ENCODE measurements around the gene D2HGDH. TPM values are rescaled to one million over a fixed set of nuclear protein-coding genes. Genes with fewer than 3 reads are reported as not detected.
A peak's percentile ranks its signal among the peaks of the same experiment; 100 is the strongest.

Gene D2HGDH
- total and polyA plus RNA-seq, 2 of the 8 experiments (the other 6 are each of a cell fraction or from before 2014, with no cell fraction given) = 3.4 to 8.1 TPM

GRCh38 chr2:241728627-241729026 lies 5.8 kb upstream of the D2HGDH start:
- Histone ChIP-seq H2AK5ac (ENCODE audit: low read depth, low read length) (no peak overlapping the region), H2BK120ac (replicated peaks; ENCODE audit: low read depth, low read length) (no peak overlapping the region), H3K4ac (replicated peaks; ENCODE audit: insufficient read length, low read depth, low read length) (no peak overlapping the region), H3K18ac (ENCODE audit: extremely low read depth, low read length) (no peak overlapping the region), H3K36me3 (ENCODE audit: control insufficient read depth in 2 of 4, insufficient read depth in 4 of 4, low read length in 3 of 4) (peaks cover 0 to 9% (median 2%) of the 10 kb centered on the region in 4 experiments; a peak in 3 of 8 replicates), H3K9ac (replicated peaks in 1 of 4; ENCODE audit: extremely low read depth in 1 of 4, low read depth in 3 of 4, low read length in 3 of 4) (no peak overlapping the region), H3K27me3 (replicated peaks in 1 of 4; ENCODE audit: control insufficient read depth in 3 of 4, extremely low read depth in 1 of 4, insufficient read depth in 3 of 4, low read length in 3 of 4) (peaks cover 0 to 4% (median 3%) of the 10 kb centered on the region in 4 experiments; a peak in 4 of 7 replicates), H2AFZ (ENCODE audit: low read length) (no peak overlapping the region), H3K23me2 (ENCODE audit: low read depth, low read length) (no peaks in the 10 kb centered on the region), H3K79me1 (ENCODE audit: low read depth, low read length) (0 out of 2 replicates have a peak, but pooled peaks cover 2% of the 10 kb centered on the region), H3K4me3 (ENCODE audit: extremely low read depth in 1 of 4, insufficient read depth in 2 of 4, low read depth in 3 of 4, low read length in 4 of 4) (no peak overlapping the region), H3K4me2 (ENCODE audit: insufficient read depth in 1 of 2, low read depth in 2 of 2, low read length in 2 of 2) (no peak overlapping the region), H2BK20ac (ENCODE audit: low read length) (no peak overlapping the region), H2BK12ac (ENCODE audit: low read depth, low read length) (no peak overlapping the region), H3K9me3 (ENCODE audit: insufficient read depth in 2 of 2, low read depth in 1 of 2, low read length in 1 of 2) (no peaks in the 10 kb centered on the region), H4K8ac (ENCODE audit: extremely low read depth, insufficient read depth, low read length) (0 out of 2 replicates have a peak overlapping the region, but pooled peaks have one; percentile 18), H3K27ac (ENCODE audit: low read depth, low read length) (no peak overlapping the region), H2BK15ac (ENCODE audit: low read length) (no peak overlapping the region), H4K20me1 (replicated peaks in 1 of 2; ENCODE audit: control insufficient read depth in 1 of 2, insufficient read depth in 2 of 2, low read length in 2 of 2) (peaks cover 3 to 5% of the 10 kb centered on the region in 2 experiments), H4K91ac (replicated peaks; ENCODE audit: insufficient read length, low read length) (no peak overlapping the region), H4K5ac (ENCODE audit: insufficient read length, low read depth, low read length) (no peak overlapping the region), H3K23ac (ENCODE audit: insufficient read length) (no peak overlapping the region), H2BK5ac (ENCODE audit: low read depth, low read length) (no peak overlapping the region), H3K56ac (replicated peaks; ENCODE audit: insufficient read length, low read depth, low read length) (no peak overlapping the region), H3K4me1 (replicated peaks in 1 of 4; ENCODE audit: control insufficient read depth in 3 of 4, insufficient read depth in 4 of 4, low read length in 3 of 4) (no peaks in the 10 kb centered on the region), H3K14ac (ENCODE audit: insufficient read length) (no peak overlapping the region), H3K79me2 (ENCODE audit: control insufficient read depth in 1 of 2, insufficient read depth in 2 of 2, low read length in 2 of 2) (no peaks in the 10 kb centered on the region)
- FAIRE-seq (no peak), DNase-seq (ENCODE audit: low read depth in 1 of 2, low spot score in 2 of 2) (no peak)
- ChIA-PET POLR2A (ENCODE audit: partially characterized antibody) (interaction anchor here (0.8 to 10.7 kb wide), 2 partner anchors 14 to 26 kb away, joined by 4 to 64 read pairs; partner anchors contain the start of gene ING5), CTCF (ENCODE audit: partially characterized antibody) (interaction anchor here (0.7 kb wide), 1 partner anchor 76 kb away, joined by 3 read pairs; no protein-coding TSS in a partner anchor)
- WGBS, 2 experiments (ENCODE audit: extremely low coverage in 1 of 2, insufficient coverage in 1 of 2, insufficient read length in 1 of 2, insufficient replicate concordance in 2 of 2, low coverage in 1 of 2, low lambda C conversion rate in 2 of 2, missing lambda C conversion rate in 1 of 2) = 87% methylated on average over 19 of the region's 19 CpGs; no CpG with 5 or more reads in 1 of the 2 experiments
- TF ChIP-seq KDM1A (IDR thresholded peaks at IDR 0.05; ENCODE audit: borderline replicate concordance, low read length) (no peak), CBX8 (IDR thresholded peaks at IDR 0.05; ENCODE audit: borderline replicate concordance, low read depth, low read length) (no peak), BRCA1 (IDR thresholded peaks at IDR 0.05; ENCODE audit: low read depth, low read length) (no peak)
